CD14-positive monocyte (primary cell): ENCODE measurements around the gene PRTFDC1. TPM values are rescaled to one million over a fixed set of nuclear protein-coding genes. Genes with fewer than 3 reads are reported as not detected.
"Not testable (repeated sequence)": the region's sequence is repeated elsewhere in the genome, so short reads cannot be mapped to it uniquely, and the experiment has no call there.

Source experiments
- DNase-seq, 3 donors: peaks; one replicate each; pipeline ENCODE4 v3.0.0-alpha.2; 2011 to 2022
- H2AFZ ChIP-seq: 2 replicates; pipeline ENCODE4 v1.6.0; 2012; ENCODE audit warnings: mild to moderate bottlenecking, low read depth, low read length, inconsistent platforms; ENCODE audit not compliant: insufficient read depth, poor library complexity, severe bottlenecking
- H3K27ac ChIP-seq, 2 donors: 1 replicate in 1 of 2; 2 replicates in 1 of 2; pipeline ENCODE4 v1.5.1; 2012 to 2013; ENCODE audit warnings: low read length in 2 of 2, control low read depth in 1 of 2, inconsistent platforms in 1 of 2, low read depth in 1 of 2, mild to moderate bottlenecking in 1 of 2
- H3K27me3 ChIP-seq, 2 donors: one replicate each; pipeline versions ENCODE4 v1.6.0 to v1.6.1; 2011 to 2013; ENCODE audit warnings: low read length in 2 of 2; ENCODE audit not compliant: control insufficient read depth in 2 of 2, insufficient read depth in 2 of 2
- H3K36me3 ChIP-seq, 2 donors: replicated peaks in 1 of 2; 1 replicate in 1 of 2; 2 replicates in 1 of 2; pipeline versions ENCODE4 v1.5.1 to v1.6.1; 2012 to 2013; ENCODE audit warnings: low read length in 2 of 2, control low read depth in 1 of 2, inconsistent platforms in 1 of 2, mild to moderate bottlenecking in 1 of 2; ENCODE audit not compliant: insufficient read depth in 2 of 2, control insufficient read depth in 1 of 2
- H3K4me1 ChIP-seq, 2 donors: 1 replicate in 1 of 2; 2 replicates in 1 of 2; pipeline versions ENCODE4 v1.5.1 to v1.6.1; 2012 to 2013; ENCODE audit warnings: low read length in 2 of 2, control low read depth in 1 of 2, inconsistent platforms in 1 of 2, mild to moderate bottlenecking in 1 of 2, moderate library complexity in 1 of 2; ENCODE audit not compliant: insufficient read depth in 2 of 2, control insufficient read depth in 1 of 2
- H3K4me2 ChIP-seq: replicated peaks from 2 replicates; pipeline ENCODE3; 2012; ENCODE audit warnings: low read length, moderate library complexity, mild to moderate bottlenecking; ENCODE audit not compliant: poor library complexity, severe bottlenecking; ENCODE audit errors: extremely low read depth
- H3K4me3 ChIP-seq, 3 experiments: fragments of 200-600 bp in 1 of 3; sonication (generic) in 1 of 3; replicated peaks in 1 of 3; 1 replicate in 2 of 3; 2 replicates in 1 of 3; pipeline ENCODE4 v1.5.1; 2011 to 2013; ENCODE audit warnings: low read length in 3 of 3, mild to moderate bottlenecking in 3 of 3, control low read depth in 2 of 3, low read depth in 2 of 3, inconsistent platforms in 1 of 3, moderate library complexity in 1 of 3
- H3K79me2 ChIP-seq: 2 replicates; pipeline ENCODE4 v1.6.0; 2012; ENCODE audit warnings: mild to moderate bottlenecking, control low read depth, inconsistent platforms, low read length, moderate library complexity; ENCODE audit not compliant: insufficient read depth
- H3K9ac ChIP-seq: 2 replicates; pipeline ENCODE4 v1.6.0; 2017; ENCODE audit warnings: low read length, mild to moderate bottlenecking; ENCODE audit not compliant: insufficient read depth, poor library complexity, severe bottlenecking
- H3K9me3 ChIP-seq, 2 donors: replicated peaks in 1 of 2; 1 replicate in 1 of 2; 2 replicates in 1 of 2; pipeline versions ENCODE4 v1.5.1 to v1.6.1; 2012 to 2013; ENCODE audit warnings: low read length in 2 of 2, control low read depth in 1 of 2; ENCODE audit not compliant: control insufficient read depth in 1 of 2, insufficient read depth in 1 of 2
- H4K20me1 ChIP-seq: 2 replicates; pipeline ENCODE4 v1.6.0; 2012; ENCODE audit warnings: mild to moderate bottlenecking, low read length, control low read depth, moderate library complexity; ENCODE audit not compliant: insufficient read depth
- H3K27ac Mint-ChIP-seq, 7 donors: one replicate each; pipeline ENCODE4 v1.8.0; 2020; ENCODE audit warnings: mild to moderate bottlenecking in 7 of 7, mixed read lengths in 7 of 7, moderate library complexity in 6 of 7, inconsistent platforms in 2 of 7
- H3K27me3 Mint-ChIP-seq, 3 donors: one replicate each; pipeline ENCODE4 v1.8.0; 2021 to 2022; ENCODE audit warnings: low read depth in 3 of 3, mild to moderate bottlenecking in 3 of 3, mixed read lengths in 3 of 3, moderate library complexity in 3 of 3, inconsistent platforms in 1 of 3
- H3K36me3 Mint-ChIP-seq, 2 donors: one replicate each; pipeline ENCODE4 v1.8.0; 2020; ENCODE audit warnings: mixed read lengths in 2 of 2, inconsistent platforms in 1 of 2, mild to moderate bottlenecking in 1 of 2
- H3K4me1 Mint-ChIP-seq: one replicate; pipeline ENCODE4 v1.8.0; 2020; ENCODE audit warnings: mild to moderate bottlenecking, mixed read lengths
- H3K4me3 Mint-ChIP-seq, 2 donors: one replicate each; pipeline ENCODE4 v1.8.0; 2020; ENCODE audit warnings: mild to moderate bottlenecking in 2 of 2, mixed read lengths in 2 of 2, moderate library complexity in 1 of 2
- H3K9me3 Mint-ChIP-seq, 7 donors: one replicate each; pipeline ENCODE4 v1.8.0; 2020 to 2022; ENCODE audit warnings: mixed read lengths in 7 of 7, mild to moderate bottlenecking in 6 of 7, moderate library complexity in 6 of 7, inconsistent platforms in 2 of 7
- CTCF ChIP-seq: fragments of 200-600 bp; IDR thresholded peaks from one replicate; pipeline ENCODE4 v1.8.0; 2022; ENCODE audit warnings: antibody characterized with exemption, mild to moderate bottlenecking
- WGBS: methylation state at CpG from one replicate; pipeline ENCODE4 v1.1.5; 2013; ENCODE audit warnings: missing lambda C conversion rate; ENCODE audit not compliant: insufficient coverage; 5-methylcytosine and 5-hydroxymethylcytosine counted together
- intact Hi-C, 2 donors: fragments of 100-400 bp; cut with micrococcal nuclease; formaldehyde crosslinking; loops; one replicate each; pipeline versions ENCODE4 v1.15.0 to v1.15.1; 2023
- polyA plus RNA-seq, 3 donors: library from polyadenylated mRNA; depleted of rRNA in 1 of 3; unstranded in 2 of 3; stranded (reverse) in 1 of 3; fragments of 300-500 nt in 2 of 3; fragments of >200 nt in 1 of 3; fragmentation: Illumina TruSeq in 2 of 3; gene quantifications; 1 replicate in 2 of 3; 2 replicates in 1 of 3; pipeline ENCODE4 v1.2.3, GENCODE V29; 2012 to 2021

The PRTFDC1 gene
- polyA plus RNA-seq, 3 donors, result not detected

- Histone ChIP-seq H3K27me3 (no peaks in the 10 kb centered on the region), H3K79me2 (no peaks in the 10 kb centered on the region), H3K27ac (no peak overlapping the region), H3K9me3 (peaks cover 0 to 4% of the 10 kb centered on the region in 2 donors), H3K36me3 (no peaks in the 10 kb centered on the region), H3K9ac (no peak overlapping the region), H2AFZ (no peak overlapping the region), H3K4me2 (no peak overlapping the region), H3K4me3 (no peak overlapping the region), H4K20me1 (no peaks in the 10 kb centered on the region), H3K4me1 (peaks cover 6 to 14% of the 10 kb centered on the region in 2 donors)
- intact Hi-C loops, result no loop called here
- no peaks in the 10 kb centered on the region for H3K36me3 Mint-ChIP-seq
- no peak overlapping the region for H3K27ac Mint-ChIP-seq
- H3K9me3 Mint-ChIP-seq, result peaks cover 0 to 11% (median 1%) of the 10 kb centered on the region in 7 donors
- no peak overlapping the region for H3K4me3 Mint-ChIP-seq
- peaks cover 9% of the 10 kb centered on the region for H3K4me1 Mint-ChIP-seq
- DNase-seq, result no peak
- 100% methylated on average over 1 of the region's 4 CpGs for WGBS
- H3K27me3 Mint-ChIP-seq, result no peaks in the 10 kb centered on the region
- TF ChIP-seq CTCF, result no peak
Measured at GRCh38 chr10:24925799-24926198, 26.6 kb downstream of the PRTFDC1 start.

- H3K36me3 ChIP-seq, H3K9ac ChIP-seq, intact Hi-C loops, H3K27ac Mint-ChIP-seq, H4K20me1 ChIP-seq, H3K27me3 Mint-ChIP-seq, H3K27ac ChIP-seq, H3K79me2 ChIP-seq, H3K27me3 ChIP-seq, H3K4me1 Mint-ChIP-seq, H3K4me3 Mint-ChIP-seq, H3K4me3 ChIP-seq, H2AFZ ChIP-seq, H3K9me3 ChIP-seq, DNase-seq, H3K36me3 Mint-ChIP-seq, H3K4me2 ChIP-seq: not testable (repeated sequence)
- H3K4me1 ChIP-seq, result peaks cover 6 to 15% of the 10 kb centered on the region in 2 donors
- H3K9me3 Mint-ChIP-seq, result peaks cover 3 to 16% (median 4%) of the 10 kb centered on the region in 7 donors
Measured at GRCh38 chr10:24924483-24924882, 27.9 kb downstream of the PRTFDC1 start.

GRCh38 chr10:24922222-24922868 lies 30.1 kb downstream of the PRTFDC1 start:
- H3K4me3 Mint-ChIP-seq, H3K36me3 Mint-ChIP-seq, H4K20me1 ChIP-seq, H2AFZ ChIP-seq, H3K27me3 ChIP-seq, H3K4me2 ChIP-seq, H3K36me3 ChIP-seq, H3K9me3 ChIP-seq, H3K27me3 Mint-ChIP-seq, H3K9ac ChIP-seq, H3K79me2 ChIP-seq, H3K27ac Mint-ChIP-seq, H3K4me1 Mint-ChIP-seq, H3K27ac ChIP-seq, H3K4me3 ChIP-seq, intact Hi-C loops: not testable (repeated sequence)
- peak in 1 of 3 donors; percentile 65 for DNase-seq
- peaks cover 4 to 16% (median 6%) of the 10 kb centered on the region in 7 donors for H3K9me3 Mint-ChIP-seq
- WGBS, result 90% methylated on average over 2 of the region's 6 CpGs
- H3K4me1 ChIP-seq, result peaks cover 6 to 15% of the 10 kb centered on the region in 2 donors
